Left hindlimb (tissue), 1 donor: ENCODE results near the gene GPR162.
"Not testable (repeated sequence)": the region's sequence is repeated elsewhere in the genome, so short reads cannot be mapped to it uniquely, and the experiment has no call there.

Experiments used
- DNase-seq: peaks from one replicate; pipeline ENCODE4 v3.0.0-alpha.2; 2018

The GPR162 gene

DNA sequence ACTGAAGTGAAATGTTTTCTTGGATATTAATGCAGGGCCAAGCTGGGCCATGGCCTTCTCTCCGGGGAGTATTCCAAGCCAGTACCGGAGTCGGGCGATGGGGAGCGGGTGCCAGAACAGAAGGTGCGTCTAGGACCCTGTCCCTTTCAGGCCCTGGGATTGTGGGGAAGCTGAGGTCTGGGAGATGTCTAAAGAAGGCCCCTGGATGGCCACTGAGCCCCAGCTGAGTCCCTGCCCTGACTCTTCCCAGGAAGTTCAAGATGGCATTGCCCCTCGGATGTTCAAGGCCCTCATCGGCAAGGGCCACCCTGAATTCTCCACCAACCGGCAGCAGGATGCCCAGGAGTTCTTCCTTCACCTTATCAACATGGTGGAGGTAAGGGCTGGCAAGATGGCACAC, 38.5 kb downstream of the GPR162 start:
- DNase-seq, result no peak

DNA sequence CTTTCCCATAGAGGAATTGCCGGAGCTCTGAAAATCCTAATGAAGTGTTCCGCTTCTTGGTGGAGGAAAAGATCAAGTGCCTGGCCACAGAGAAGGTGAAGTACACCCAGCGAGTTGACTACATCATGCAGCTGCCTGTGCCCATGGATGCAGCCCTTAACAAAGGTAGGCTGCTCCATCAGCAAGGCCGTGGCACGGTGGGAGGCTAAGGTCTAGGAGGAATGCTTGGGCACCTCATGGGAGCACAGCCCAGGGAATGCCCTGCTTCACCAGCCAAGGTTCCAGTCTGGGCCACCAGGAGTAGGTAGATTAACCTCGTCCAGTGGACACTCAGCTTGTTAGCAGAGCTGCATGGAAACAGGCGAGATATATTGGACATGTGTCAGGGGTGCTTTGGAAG, 39.3 kb downstream of the GPR162 start:
- DNase-seq, result no peak

DNA sequence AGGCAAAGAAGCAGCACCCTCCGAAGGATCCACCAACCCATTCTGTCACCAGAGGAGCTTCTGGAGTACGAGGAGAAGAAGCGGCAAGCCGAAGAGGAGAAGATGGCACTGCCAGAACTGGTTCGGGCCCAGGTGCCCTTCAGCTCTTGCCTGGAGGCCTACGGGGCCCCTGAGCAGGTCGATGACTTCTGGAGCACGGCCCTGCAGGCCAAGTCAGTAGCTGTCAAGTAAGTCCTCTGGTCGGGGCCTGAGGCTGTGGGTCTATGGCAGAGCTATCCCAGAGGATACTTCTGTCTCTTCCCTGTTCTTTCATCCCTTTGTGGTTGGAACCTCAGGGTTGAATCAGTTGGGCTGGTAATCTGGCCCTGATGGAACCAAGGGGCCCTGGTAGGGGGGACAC, 39.8 kb downstream of the GPR162 start:
- no peak for DNase-seq

DNA sequence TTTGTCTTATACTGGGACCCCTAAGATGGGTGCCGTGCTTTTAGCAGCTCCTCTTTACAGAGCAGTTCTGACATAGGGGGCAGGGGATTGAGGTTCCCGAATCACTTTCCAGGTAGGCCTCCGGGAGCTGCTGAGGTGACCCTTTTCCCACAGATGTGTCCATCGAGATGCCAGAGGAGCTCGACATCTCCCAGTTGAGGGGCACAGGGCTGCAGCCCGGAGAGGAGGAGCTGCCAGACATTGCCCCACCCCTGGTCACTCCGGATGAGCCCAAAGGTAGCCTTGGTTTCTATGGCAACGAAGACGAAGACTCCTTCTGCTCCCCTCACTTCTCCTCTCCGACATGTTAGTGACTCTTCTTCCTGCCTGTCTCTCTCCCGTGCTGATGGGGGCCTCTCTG, 41.4 kb downstream of the GPR162 start:
- no peak for DNase-seq

DNA sequence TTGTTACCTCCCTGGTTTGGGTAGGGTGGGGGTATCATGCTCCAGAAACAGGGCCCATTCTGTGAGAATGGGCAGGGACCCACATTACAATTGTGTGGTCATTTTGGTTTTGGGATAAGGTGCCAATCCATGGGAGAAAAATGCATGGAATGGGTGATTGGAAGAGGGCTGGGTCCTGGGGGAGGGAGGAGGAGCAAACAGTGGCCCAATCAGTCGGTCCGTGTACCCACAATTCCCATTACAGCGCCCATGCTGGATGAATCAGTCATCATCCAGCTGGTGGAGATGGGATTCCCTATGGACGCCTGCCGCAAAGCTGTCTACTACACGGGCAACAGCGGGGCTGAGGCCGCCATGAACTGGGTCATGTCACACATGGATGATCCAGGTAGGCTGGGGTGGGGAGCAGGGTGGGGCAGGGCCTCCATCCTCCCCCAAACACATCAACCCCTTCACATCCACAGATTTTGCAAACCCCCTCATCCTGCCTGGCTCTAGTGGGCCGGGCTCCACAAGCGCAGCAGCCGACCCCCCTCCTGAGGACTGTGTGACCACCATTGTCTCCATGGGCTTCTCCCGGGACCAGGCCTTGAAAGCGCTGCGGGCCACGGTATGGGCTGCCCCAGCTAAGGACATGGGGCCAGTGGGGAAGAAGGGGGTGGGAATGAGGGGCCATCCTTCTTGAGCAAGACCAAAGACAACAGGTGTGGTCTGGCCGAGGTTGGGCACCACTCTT, 42.1 kb downstream of the GPR162 start:
- DNase-seq, result no peak

DNA sequence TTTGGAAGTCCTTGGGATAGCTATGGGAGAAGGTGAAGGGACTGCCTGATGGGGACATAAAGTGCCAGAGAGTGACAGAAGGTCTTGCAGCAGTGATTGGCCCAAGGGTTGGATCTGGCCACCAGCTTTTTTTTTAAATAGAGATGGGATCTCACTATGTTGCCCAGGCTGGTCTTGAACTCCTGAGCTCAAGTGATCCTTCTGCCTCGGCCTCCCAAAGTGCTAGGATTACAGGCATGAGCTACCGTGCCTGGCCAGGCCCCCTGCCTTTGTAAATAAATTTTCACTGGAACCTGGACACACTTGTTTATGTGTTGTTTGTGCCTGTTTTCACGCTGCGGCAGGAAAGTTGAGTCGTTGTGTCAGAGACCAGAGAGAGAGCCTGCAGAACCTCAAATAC, 43.7 kb downstream of the GPR162 start:
- DNase-seq, result not testable (repeated sequence)

DNA sequence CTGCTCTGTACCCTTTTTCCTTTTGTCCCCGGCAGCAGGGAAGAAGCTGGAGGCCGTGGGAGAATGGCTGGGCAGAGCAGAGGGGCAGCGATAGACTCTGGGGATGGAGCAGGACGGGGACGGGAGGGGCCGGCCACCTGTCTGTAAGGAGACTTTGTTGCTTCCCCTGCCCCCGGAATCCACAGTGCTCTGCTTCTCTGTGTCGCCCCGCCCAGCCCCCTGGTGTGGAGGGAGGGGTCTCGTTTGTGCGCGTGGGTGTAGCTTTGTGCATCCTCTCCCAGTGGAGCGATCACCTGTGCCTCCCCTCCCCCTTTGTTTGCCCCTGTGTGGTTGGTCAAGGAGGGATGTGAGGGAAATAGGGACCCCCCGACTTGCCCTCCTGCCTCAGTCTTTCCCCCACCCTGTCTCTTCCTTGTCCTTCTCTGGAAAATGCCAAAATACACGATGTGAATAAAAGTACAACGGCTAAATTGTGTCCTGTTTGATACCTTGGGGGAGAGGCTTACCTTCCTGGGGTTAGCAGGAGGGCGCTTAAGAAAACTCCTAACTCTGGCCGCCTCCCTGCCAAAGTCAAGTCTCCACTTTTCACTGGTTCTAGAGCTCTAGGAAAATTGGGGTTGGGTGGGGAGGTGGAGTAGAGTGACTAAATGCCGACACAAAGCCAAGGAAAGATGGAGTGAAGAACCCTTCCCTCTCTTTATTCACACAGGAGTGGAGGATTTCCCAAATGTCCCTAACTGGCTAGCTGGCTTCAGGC, 44.7 kb downstream of the GPR162 start:
- DNase-seq, result peak; percentile 47

DNA sequence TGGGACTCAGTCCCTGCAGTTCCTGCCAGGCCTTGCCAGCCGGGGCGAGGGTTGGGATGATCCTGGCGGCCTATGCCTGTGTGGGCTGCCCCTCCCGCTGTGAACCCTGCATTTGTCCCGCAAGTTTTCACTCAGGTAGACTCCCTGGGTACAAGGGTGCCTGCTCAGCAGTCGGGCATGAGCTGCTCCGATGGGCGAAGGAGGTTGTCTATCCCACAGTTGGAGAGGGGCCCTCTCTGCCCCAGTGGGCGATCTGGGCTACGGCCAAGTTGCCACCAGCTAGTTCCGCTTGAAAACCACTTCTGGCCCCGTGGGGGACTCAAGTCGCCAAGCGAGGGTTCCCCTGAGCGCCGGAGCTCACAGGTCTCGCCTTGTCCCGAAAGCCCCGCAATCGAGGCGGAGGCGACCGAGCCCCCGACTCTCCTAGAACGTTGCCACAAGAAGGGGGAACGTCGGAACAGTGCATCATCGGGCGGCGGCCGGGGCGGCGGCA, 45.3 kb downstream of the GPR162 start:
- DNase-seq, result no peak

DNA sequence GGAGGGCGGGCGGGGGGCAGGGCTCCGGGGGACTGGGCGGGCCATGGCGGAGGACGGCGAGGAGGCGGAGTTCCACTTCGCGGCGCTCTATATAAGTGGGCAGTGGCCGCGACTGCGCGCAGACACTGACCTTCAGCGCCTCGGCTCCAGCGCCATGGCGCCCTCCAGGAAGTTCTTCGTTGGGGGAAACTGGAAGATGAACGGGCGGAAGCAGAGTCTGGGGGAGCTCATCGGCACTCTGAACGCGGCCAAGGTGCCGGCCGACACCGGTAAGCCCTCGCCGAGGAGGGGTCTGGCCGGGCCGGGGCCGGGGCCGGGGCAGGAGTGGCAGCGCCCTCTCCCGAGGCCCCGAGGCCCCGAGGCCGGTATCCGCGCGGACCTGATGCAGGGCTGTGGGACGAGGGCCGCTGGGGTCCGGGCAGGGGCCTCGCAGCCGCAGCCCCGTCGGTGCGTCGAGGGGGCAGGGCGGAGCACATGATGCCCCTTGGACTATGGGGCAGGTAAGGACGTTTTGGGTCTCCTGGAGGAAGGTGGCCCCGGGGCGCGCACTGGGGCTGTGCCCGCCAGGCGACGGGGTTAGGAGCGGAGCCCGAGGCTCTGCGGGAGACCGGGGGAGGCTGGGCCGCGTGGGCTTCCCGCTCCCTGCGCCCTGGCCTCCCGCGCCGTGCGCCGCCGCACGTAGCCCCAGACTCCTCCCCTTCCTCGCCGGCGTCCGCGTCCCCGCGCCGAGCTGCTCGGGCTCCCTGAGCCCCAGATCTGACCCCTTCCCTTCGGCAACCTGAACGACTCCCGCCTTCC, 46.0 kb downstream of the GPR162 start, which contains the start of gene TPI1:
Gene TPI1 (plus strand): TSS at position 119 of the 798 bp plus-strand sequence. CDS start 36 bp downstream, at position 155.
- peak; percentile 92 for DNase-seq

DNA sequence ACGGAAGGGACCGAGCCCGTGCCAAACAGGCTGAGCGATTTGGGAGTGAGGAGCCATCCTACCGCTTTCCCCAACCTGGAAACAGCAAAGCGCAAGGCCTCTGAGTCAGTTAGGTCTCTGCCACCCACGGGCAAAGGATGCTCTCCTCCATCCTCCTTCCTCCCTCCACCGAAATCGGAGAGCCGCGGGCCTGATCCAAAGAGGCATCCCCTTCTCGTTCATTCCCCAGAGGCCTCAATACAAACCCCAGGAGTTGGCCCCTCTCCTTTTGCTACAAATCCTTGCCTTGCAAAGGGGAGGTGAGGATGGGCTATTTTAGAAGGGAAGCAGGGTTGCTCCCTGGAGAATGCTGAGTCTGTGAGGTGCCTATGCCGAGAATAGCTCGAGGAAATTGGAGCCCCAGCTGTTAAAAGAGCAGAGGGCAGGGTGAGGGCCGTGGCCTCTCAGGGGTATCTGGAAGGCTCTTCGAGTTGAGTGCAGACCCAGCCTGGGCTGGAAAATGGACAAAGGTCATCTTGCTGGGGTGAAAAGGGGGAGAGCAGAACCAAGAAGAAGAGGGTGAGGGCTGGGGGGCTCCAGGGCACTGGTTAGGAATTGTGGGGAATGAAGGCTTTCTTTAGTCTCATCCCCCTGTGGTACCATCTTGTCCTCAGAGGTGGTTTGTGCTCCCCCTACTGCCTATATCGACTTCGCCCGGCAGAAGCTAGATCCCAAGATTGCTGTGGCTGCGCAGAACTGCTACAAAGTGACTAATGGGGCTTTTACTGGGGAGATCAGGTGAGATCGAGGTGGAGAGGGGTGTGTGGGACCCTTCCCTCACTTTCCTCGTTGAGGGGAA, 46.8 kb downstream of the GPR162 start:
- DNase-seq, result no peak

DNA sequence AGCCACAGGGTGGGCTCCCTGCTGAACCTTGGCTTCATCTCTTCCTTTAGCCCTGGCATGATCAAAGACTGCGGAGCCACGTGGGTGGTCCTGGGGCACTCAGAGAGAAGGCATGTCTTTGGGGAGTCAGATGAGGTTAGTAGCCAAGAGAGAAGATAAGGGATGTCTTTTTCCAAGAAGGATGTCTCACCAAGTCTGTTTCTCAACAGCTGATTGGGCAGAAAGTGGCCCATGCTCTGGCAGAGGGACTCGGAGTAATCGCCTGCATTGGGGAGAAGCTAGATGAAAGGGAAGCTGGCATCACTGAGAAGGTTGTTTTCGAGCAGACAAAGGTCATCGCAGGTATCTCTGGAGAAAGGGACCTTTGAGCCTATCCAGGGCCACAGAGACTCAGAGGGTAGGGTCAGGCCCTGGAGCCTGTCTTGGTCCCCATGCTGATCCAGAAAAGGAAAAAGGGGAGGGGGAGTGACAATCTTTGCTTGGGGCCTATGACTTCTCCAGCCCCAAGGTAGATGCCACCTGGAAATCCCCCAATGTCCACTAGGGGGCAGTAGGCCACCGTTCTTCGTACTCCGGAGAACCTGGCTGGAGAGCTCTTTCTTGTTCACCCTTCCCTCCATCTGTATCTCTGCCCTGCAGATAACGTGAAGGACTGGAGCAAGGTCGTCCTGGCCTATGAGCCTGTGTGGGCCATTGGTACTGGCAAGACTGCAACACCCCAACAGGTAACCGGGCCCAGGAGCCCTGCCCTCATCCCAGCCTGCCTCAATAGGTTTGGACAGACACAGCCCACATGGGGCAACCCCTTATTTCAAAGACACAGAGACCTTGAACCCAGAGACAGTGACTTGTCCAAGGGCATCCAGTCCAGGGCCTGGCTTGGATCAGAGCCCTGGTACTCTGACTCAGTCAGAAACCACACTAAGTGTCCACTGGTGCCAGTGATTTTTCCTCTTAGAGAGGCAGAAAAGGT, 47.7 kb downstream of the GPR162 start:
- peak; percentile 83 for DNase-seq

DNA sequence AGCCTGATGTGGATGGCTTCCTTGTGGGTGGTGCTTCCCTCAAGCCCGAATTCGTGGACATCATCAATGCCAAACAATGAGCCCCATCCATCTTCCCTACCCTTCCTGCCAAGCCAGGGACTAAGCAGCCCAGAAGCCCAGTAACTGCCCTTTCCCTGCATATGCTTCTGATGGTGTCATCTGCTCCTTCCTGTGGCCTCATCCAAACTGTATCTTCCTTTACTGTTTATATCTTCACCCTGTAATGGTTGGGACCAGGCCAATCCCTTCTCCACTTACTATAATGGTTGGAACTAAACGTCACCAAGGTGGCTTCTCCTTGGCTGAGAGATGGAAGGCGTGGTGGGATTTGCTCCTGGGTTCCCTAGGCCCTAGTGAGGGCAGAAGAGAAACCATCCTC, 48.7 kb downstream of the GPR162 start:
- not testable (repeated sequence) for DNase-seq

DNA sequence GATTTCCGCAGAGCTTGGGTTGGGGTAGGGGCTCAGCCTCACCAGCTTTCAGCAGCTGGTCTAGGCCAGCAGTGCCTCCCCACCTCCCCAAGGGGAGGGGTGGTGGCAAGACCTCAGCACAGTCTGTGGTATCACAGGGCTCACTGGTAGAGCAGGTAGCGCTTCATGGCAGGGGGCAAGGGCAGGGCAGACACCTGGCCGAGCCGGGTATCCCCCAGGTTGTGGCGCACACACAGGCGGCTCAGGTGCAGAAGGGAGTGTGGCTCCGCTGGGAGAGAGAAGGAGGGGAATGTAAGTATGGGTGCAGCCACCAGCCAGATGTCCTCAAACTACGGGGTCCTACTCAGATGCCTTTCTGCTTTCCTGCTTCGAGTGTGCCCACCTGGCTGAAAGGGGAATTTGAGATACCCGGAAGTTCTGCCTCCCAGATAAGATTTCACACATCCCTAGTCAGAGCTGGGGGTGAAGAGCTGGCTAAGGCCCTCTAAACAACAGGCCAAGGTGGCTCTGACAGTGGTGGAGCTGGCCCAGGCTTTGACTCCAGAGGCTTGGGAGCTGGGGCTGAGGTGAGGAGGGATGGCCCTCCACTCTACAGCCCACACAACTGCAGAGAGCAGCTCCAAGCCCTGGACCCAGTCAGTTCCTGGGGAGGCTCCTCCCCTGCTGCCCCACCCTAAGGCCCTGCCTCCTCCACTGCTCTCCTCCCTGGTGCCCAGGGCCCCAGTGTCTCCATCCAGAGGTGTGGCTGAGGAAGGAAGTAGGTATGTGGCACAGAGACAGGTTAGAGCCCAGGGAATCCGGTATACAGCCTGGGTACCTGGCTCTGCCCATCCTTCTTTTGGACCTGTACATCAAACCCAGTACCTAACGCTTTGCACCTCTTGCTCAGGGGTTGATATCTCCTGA, 49.7 kb downstream of the GPR162 start:
- DNase-seq, result no peak

DNA sequence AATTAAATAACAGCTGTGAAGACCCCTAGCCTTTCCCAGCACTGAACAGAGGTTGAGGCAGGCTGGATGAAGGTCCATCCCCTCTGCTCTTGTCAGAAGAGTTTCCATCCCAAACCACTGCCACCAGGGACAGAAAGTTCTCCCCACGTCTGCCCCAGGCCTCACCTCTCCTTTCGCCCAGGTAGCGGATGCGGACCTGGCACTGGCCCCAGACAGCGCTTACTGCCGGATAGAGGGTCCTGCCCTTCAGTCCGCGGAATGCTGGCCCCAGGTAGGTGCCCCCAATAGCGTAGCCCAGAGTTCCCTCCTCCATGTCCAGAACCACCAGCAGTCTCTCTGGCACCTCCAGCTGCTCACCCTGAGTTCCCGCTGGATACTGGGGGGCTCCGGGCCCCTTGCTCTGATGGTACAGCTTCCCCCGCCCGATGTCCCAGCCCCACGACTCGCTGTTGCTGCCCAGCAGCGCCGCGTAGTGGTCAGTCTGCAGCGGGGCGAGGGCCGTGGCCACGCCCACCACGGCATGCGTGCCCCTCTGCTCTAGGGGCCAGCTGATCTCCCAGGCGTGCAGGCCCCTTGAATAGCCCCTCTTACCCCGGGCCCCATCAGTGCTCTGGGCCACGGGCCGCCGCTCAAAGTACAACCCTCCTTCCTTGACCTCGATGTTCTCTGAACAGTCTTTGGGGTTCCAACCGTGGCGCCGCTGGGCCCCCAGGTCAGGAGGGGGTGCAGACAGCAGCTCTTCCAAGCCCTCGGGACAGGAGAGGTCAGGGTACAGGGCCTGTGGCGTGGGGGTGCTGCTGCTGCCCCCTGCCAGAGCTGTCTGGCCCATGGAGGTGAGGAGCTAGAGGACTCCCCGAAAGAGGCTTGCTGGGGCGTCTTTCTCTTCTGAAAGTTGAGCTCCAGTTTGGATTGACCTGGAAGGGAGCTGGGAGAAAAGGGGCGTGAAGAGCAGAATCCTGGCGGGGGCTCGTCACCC, 50.7 kb downstream of the GPR162 start:
- peak; percentile 89 for DNase-seq

DNA sequence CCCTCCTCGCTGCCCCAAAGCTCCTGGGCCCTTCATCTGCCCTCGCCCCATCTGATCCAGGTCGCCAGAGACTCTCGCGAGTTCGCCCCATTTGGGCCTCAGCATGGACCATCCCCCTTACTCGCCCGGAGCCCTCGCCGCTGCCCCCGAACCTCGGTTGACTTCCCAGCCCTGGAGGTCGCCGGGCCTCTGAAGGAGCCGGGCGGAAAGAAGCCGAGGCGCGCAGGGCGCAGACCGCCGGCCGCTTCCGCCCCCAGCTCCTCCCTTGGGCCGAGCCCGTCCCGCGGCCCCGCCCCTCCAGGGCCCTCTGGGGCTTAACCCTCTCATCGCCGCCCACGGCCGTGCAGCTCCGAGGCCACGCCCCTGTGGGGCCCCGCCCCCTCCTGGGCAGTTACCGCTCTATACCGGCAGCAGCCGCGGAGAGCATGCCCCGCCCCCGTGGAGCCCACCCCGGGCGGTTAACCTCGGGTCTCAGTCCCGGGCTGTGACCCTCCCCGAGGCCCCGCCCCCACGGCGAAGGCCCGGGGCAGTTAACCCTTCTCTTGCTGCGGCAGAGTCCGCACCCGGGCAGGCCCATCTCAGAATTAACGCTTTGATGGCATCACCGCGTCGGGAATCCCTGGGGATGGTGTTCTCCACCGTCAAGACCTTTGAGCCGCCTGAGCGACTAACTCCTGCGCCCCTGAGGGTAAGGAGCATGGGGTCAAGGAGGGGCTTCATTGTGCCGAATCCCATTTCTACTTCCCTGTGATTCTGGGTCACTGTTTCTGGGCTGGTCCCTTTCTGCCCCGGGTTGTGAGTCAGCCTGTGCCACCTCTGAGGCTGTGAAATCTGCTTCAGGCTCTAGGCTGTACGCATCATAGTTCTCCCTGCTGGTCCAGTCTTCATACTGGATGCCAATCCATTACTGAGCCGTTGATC, 51.7 kb downstream of the GPR162 start, which contains the start of gene SPSB2:
Gene SPSB2 (minus strand): TSS at position 210 of the 921 bp plus-strand sequence. CDS start 402 bp downstream, outside the sequence.
- DNase-seq, result peak; percentile 97

DNA sequence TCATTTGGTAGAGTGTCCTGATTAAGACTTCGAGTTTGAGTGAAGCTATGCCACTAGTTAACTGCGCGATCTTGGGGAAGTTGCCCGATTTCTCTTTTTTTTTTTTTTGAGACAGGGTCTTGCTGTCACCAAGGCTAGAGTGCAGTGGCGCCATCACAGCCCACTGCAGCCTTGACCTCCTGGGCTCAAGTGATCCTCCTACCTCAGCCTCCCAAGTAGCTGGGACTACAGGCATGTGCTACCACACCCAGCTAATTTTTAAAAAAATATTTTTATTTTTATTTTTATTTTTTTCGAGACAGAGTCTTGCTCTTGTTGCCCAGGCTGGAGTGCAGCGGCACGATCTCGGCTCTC, 52.4 kb downstream of the GPR162 start:
- DNase-seq, result not testable (repeated sequence)
